ENCODE results near the gene CD244. TPM values are rescaled to one million over a fixed set of nuclear protein-coding genes. Genes with fewer than 3 reads are reported as not detected.

Gene CD244
- total and polyA plus RNA-seq, 2 donors (not counting 3 experiments of a cell fraction or from before 2014, with no cell fraction given), result not detected

DNA sequence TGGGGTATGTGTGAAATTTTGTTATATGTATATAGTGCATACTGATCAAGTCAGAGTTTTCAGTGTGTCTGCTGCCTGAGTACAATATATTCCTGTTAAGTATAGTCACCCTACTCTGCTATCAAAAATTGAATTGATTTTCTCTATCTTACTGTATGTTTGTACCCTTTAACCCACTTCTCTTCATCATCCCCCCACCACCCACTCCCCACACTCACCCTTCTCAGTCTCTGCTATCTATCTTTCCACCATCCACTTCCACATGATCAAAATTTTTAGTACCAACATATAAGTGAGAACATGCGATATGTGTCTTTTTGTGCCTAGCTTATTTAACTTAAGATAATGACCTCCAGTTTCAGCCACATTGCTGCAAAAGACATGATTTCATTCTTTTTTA lies 62.5 kb downstream of the CD244 start:
- TF ChIP-seq FOS (IDR thresholded peaks at IDR 0.05; ENCODE audit: borderline replicate concordance, insufficient read depth, low read length) (no peak), MYC (IDR thresholded peaks at IDR 0.05; ENCODE audit: low read depth, low read length) (no peak), POLR2AphosphoS5 (IDR thresholded peaks at IDR 0.05; ENCODE audit: insufficient read depth, low read depth, low read length) (no peak), POLR2A (IDR thresholded peaks at IDR 0.05; ENCODE audit: low read depth, low read length) (no peak), JUN (IDR thresholded peaks at IDR 0.05; ENCODE audit: borderline replicate concordance, insufficient read depth, insufficient read length, low read depth) (no peak), GATA2 (IDR thresholded peaks at IDR 0.05; ENCODE audit: insufficient read depth, insufficient read length, low read depth, low read length) (no peak), EZH2 (IDR thresholded peaks at IDR 0.05; ENCODE audit: borderline replicate concordance, low read depth, low read length, severe bottlenecking) (no peak)
- TF ChIP-seq, protein P1, sequence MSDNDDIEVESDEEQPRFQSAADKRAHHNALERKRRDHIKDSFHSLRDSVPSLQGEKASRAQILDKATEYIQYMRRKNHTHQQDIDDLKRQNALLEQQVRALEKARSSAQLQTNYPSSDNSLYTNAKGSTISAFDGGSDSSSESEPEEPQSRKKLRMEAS (IDR thresholded peaks at IDR 0.05; ENCODE audit: insufficient read depth, insufficient read length), result no peak
- TF ChIP-seq, protein P2, sequence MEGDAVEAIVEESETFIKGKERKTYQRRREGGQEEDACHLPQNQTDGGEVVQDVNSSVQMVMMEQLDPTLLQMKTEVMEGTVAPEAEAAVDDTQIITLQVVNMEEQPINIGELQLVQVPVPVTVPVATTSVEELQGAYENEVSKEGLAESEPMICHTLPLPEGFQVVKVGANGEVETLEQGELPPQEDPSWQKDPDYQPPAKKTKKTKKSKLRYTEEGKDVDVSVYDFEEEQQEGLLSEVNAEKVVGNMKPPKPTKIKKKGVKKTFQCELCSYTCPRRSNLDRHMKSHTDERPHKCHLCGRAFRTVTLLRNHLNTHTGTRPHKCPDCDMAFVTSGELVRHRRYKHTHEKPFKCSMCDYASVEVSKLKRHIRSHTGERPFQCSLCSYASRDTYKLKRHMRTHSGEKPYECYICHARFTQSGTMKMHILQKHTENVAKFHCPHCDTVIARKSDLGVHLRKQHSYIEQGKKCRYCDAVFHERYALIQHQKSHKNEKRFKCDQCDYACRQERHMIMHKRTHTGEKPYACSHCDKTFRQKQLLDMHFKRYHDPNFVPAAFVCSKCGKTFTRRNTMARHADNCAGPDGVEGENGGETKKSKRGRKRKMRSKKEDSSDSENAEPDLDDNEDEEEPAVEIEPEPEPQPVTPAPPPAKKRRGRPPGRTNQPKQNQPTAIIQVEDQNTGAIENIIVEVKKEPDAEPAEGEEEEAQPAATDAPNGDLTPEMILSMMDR (IDR thresholded peaks at IDR 0.05; ENCODE audit: extremely low read depth in 1 of 2, insufficient read depth in 1 of 2, low read depth in 1 of 2, low read length in 2 of 2), result no peak

More for the DNA sequence above, 62.5 kb downstream of the CD244 start:
- Histone ChIP-seq H3K4me1 (ENCODE audit: control insufficient read depth, extremely low read depth, insufficient read depth, low read length) (no peaks in the 10 kb centered on the region), H3K9me1 (replicated peaks; ENCODE audit: control insufficient read depth, extremely low read depth, insufficient read depth, low read length) (no peaks in the 10 kb centered on the region), H3K36me3 (ENCODE audit: control insufficient read depth in 2 of 2, extremely low read depth in 1 of 2, insufficient read depth in 2 of 2, low read length in 2 of 2) (no peaks in the 10 kb centered on the region), H3K9me3 (replicated peaks; ENCODE audit: control insufficient read depth, insufficient read depth, low read length) (no peaks in the 10 kb centered on the region), H3K4me3 (replicated peaks in 1 of 3; ENCODE audit: insufficient read depth in 1 of 3, low read depth in 1 of 3, low read length in 3 of 3) (no peak overlapping the region), H3K9ac (replicated peaks; ENCODE audit: extremely low read depth, insufficient read depth, low read length) (no peak overlapping the region), H2AFZ (ENCODE audit: low read depth, low read length) (no peak overlapping the region), H3K79me2 (ENCODE audit: control insufficient read depth, insufficient read depth, low read length) (no peaks in the 10 kb centered on the region), H3K27ac (ENCODE audit: insufficient read depth, low read depth, low read length) (no peak overlapping the region), H3K4me2 (ENCODE audit: insufficient read depth, low read length) (no peak overlapping the region), H4K20me1 (replicated peaks; ENCODE audit: control insufficient read depth, extremely low read depth, insufficient read depth, low read length) (no peaks in the 10 kb centered on the region), H3K27me3 (ENCODE audit: control insufficient read depth in 2 of 2, insufficient read depth in 2 of 2, low read length in 2 of 2) (no peaks in the 10 kb centered on the region)
- DNase-seq (ENCODE audit: low read depth, low spot score) (no peak), FAIRE-seq (no peak)
- POLR2A ChIA-PET, result no interaction called here
- dilution Hi-C loops (cut with MboI; ENCODE audit: extremely low pct_ligation_motif_present, low sequenced_read_pairs), result no loop called here
- CTCF ChIA-PET, result interaction anchor here (1.2 to 1.3 kb wide), 2 partner anchors 23 to 35 kb away, joined by 3 to 4 read pairs; no protein-coding TSS in a partner anchor
- no TSS peak for BruUV-seq (replicated peaks)
- intact Hi-C loops (cut with micrococcal nuclease), result no loop called here

All from endothelial cell of umbilical vein (primary cell).